Keratinocyte (primary cell): ENCODE measurements around the gene AP1M1.

Source experiments
- CTCF ChIP-seq, 3 experiments: IDR thresholded peaks in 1 of 3; conservative IDR thresholded peaks in 1 of 3; optimal IDR thresholded peaks in 1 of 3; 2 replicates in 2 of 3; 3 replicates in 1 of 3; pipeline versions ENCODE3 to v1.5.1; 2011; ENCODE audit warnings: low read length in 3 of 3, mild to moderate bottlenecking in 3 of 3, moderate library complexity in 2 of 3, control low read depth in 1 of 3, inconsistent platforms in 1 of 3; ENCODE audit not compliant: insufficient read depth in 2 of 3; ENCODE audit errors: extremely low read depth in 1 of 3
- EZH2 ChIP-seq: IDR thresholded peaks from one replicate; pipeline ENCODE4 v1.6.1; 2012; ENCODE audit warnings: inconsistent platforms, mild to moderate bottlenecking, low read length, moderate library complexity

DNA sequence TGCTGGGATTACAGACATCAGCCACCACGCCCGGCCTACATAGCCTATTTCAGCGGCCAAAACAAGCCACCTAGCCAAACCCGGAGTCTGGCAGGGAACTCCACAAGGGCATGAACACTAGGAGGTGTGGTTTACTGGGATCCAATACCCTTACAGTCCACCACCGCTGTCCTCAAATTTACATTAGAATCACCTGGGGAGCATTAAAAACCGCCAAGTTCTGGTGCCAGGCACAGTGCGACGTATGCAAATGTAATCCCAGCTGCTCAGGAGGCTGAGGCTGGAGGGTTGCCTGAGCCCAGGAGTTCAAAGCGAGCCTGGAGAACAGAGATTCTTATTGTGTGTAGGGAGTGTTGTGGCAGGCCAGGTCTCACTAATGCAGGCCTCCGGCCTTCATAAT is 4.2 kb upstream of the AP1M1 start:
- TF ChIP-seq EZH2, result no peak
- no peak for TF ChIP-seq CTCF (optimal IDR thresholded peaks at IDR 0.05 in 1 of 3, IDR thresholded peaks at IDR 0.05 in 1 of 3, conservative IDR thresholded peaks at IDR 0.05 in 1 of 3; ENCODE audit: extremely low read depth in 1 of 3, insufficient read depth in 2 of 3, low read length in 3 of 3)
